Stomach (tissue), 9 donors: Measurements from ENCODE around the gene DHRS1. TPM values are rescaled to one million over a fixed set of nuclear protein-coding genes. Genes with fewer than 3 reads are reported as not detected.

ENCODE experiments used
- DNase-seq, 2 donors: peaks; one replicate each; pipeline versions ENCODE4 v3.0.0 to v3.0.0-alpha.2; 2013 to 2019
- H3K27ac ChIP-seq, 5 donors: fragments of 200-600 bp in 4 of 5; sonication (generic) in 4 of 5; one replicate each; pipeline ENCODE4 v1.5.1; 2013 to 2019; ENCODE audit warnings: mild to moderate bottlenecking in 1 of 5, moderate library complexity in 1 of 5
- H3K27me3 ChIP-seq, 3 donors: fragments of 200-600 bp; sonication (generic); one replicate each; pipeline ENCODE4 v1.5.1; 2017 to 2019; ENCODE audit warnings: mixed run types in 1 of 3
- H3K36me3 ChIP-seq, 4 donors: fragments of 200-600 bp; sonication (generic); 1 replicate in 3 of 4; 2 replicates in 1 of 4; pipeline ENCODE4 v1.5.1; 2016 to 2019
- H3K4me1 ChIP-seq, 4 donors: fragments of 200-600 bp; sonication (generic); one replicate each; pipeline ENCODE4 v1.5.1; 2016 to 2019
- H3K4me3 ChIP-seq, 4 donors: fragments of 200-600 bp; sonication (generic) in 3 of 4; one replicate each; pipeline ENCODE4 v1.5.1; 2016 to 2019; ENCODE audit warnings: mild to moderate bottlenecking in 1 of 4
- H3K9me3 ChIP-seq, 4 donors: fragments of 200-600 bp; sonication (generic); one replicate each; pipeline ENCODE4 v1.5.1; 2016 to 2019
- EP300 ChIP-seq: sonication (generic); formaldehyde crosslinking; IDR thresholded peaks from one replicate; pipeline ENCODE4 v1.6.1; 2017; ENCODE audit warnings: antibody characterized with exemption
- POLR2A ChIP-seq, 4 donors: fragments of 450-650 bp; IDR thresholded peaks; one replicate each; pipeline ENCODE4 v1.6.1; 2016; ENCODE audit warnings: antibody characterized with exemption in 4 of 4, control low read depth in 2 of 4, mild to moderate bottlenecking in 1 of 4, moderate library complexity in 1 of 4
- POLR2AphosphoS5 ChIP-seq, 3 donors: sonication (generic); formaldehyde crosslinking; IDR thresholded peaks; one replicate each; pipeline ENCODE4 v1.6.1; 2016; ENCODE audit warnings: antibody characterized with exemption in 3 of 3
- WGBS, 5 donors: extraction: QIAGEN DNeasy Blood & Tissue Kit in 3 of 5; methylation state at CpG; one replicate each; pipeline versions ENCODE4 v1.1.5 to v1.1.7; 2013 to 2018; 5-methylcytosine and 5-hydroxymethylcytosine counted together
- intact Hi-C: fragments of 100-400 bp; cut with DNase I; formaldehyde crosslinking; loops from one replicate; pipeline ENCODE4 v1.15.1; 2023; ENCODE audit warnings: low total_unique reads
- polyA plus RNA-seq, 3 donors: library from polyadenylated mRNA; stranded (reverse); fragments of 200-250 nt; gene quantifications; one replicate each; pipeline ENCODE4 v1.2.3, GENCODE V29; 2013
- total RNA-seq, 5 donors: library from RNA; depleted of rRNA; stranded (reverse); fragments of >200 nt; gene quantifications; one replicate each; pipeline versions ENCODE4 v1.1.0 to v1.2.3, GENCODE V29; 2014 to 2016
- TF ChIP-seq, protein P1 (sequence below), 7 experiments: fragments of 450-650 bp in 4 of 7; fragments of 200-600 bp in 3 of 7; sonication (generic) in 3 of 7; IDR thresholded peaks; one replicate each; pipeline ENCODE4 v1.5.1; 2016 to 2019; ENCODE audit warnings: antibody characterized with exemption in 7 of 7, control low read depth in 2 of 7, mild to moderate bottlenecking in 1 of 7
- donor health status: healthy with polysubstance abuse.
- donor health status: Bipolar disorder and iron deficiency.
- donor health status: healthy.

Gene DHRS1
- total and polyA plus RNA-seq, 8 donors = 5.3 to 71.9 (median 25.1) TPM

- Histone ChIP-seq H3K36me3 (peaks cover 26 to 79% (median 65%) of the 10 kb centered on the region in 4 donors), H3K4me3 (no peak overlapping the region), H3K27ac (no peak overlapping the region), H3K9me3 (no peaks in the 10 kb centered on the region), H3K27me3 (no peaks in the 10 kb centered on the region), H3K4me1 (peaks cover 0 to 11% (median 9%) of the 10 kb centered on the region in 4 donors)
- 92 to 96% (median 94%) methylated on average over 10 to 11 of the region's 11 CpGs for WGBS, 5 donors
- no peak for TF ChIP-seq POLR2AphosphoS5 (IDR thresholded peaks at IDR 0.05)
- no peak for TF ChIP-seq POLR2A (IDR thresholded peaks at IDR 0.05)
- TF ChIP-seq, protein P1, sequence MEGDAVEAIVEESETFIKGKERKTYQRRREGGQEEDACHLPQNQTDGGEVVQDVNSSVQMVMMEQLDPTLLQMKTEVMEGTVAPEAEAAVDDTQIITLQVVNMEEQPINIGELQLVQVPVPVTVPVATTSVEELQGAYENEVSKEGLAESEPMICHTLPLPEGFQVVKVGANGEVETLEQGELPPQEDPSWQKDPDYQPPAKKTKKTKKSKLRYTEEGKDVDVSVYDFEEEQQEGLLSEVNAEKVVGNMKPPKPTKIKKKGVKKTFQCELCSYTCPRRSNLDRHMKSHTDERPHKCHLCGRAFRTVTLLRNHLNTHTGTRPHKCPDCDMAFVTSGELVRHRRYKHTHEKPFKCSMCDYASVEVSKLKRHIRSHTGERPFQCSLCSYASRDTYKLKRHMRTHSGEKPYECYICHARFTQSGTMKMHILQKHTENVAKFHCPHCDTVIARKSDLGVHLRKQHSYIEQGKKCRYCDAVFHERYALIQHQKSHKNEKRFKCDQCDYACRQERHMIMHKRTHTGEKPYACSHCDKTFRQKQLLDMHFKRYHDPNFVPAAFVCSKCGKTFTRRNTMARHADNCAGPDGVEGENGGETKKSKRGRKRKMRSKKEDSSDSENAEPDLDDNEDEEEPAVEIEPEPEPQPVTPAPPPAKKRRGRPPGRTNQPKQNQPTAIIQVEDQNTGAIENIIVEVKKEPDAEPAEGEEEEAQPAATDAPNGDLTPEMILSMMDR (IDR thresholded peaks at IDR 0.05) = no peak
- no peak for TF ChIP-seq EP300
- DNase-seq = no peak
- intact Hi-C loops = loop anchor here (10.0 kb wide), 1 partner anchor 47 kb away; the partner anchor contains the start of gene TINF2
These were observed 7.3 kb downstream of the DHRS1 start for GRCh38 chr14:24292118-24292807.

GRCh38 chr14:24291446-24292117 is 8.0 kb downstream of the DHRS1 start:
- WGBS, 5 donors = 85 to 93% (median 90%) methylated on average over 3 of the region's 3 CpGs
- intact Hi-C loops = loop anchor here (10.0 kb wide), 1 partner anchor 47 kb away; the partner anchor contains the start of gene TINF2
- Histone ChIP-seq H3K4me1 (peaks cover 0 to 4% (median 2%) of the 10 kb centered on the region in 4 donors), H3K4me3 (no peak overlapping the region), H3K9me3 (no peaks in the 10 kb centered on the region), H3K27me3 (no peaks in the 10 kb centered on the region), H3K27ac (no peak overlapping the region), H3K36me3 (peaks cover 26 to 79% (median 65%) of the 10 kb centered on the region in 4 donors)
- TF ChIP-seq POLR2A (IDR thresholded peaks at IDR 0.05) = no peak
- TF ChIP-seq EP300 = no peak
- TF ChIP-seq, protein P1 (IDR thresholded peaks at IDR 0.05) = no peak
- no peak for TF ChIP-seq POLR2AphosphoS5 (IDR thresholded peaks at IDR 0.05)
- DNase-seq = no peak

DNA sequence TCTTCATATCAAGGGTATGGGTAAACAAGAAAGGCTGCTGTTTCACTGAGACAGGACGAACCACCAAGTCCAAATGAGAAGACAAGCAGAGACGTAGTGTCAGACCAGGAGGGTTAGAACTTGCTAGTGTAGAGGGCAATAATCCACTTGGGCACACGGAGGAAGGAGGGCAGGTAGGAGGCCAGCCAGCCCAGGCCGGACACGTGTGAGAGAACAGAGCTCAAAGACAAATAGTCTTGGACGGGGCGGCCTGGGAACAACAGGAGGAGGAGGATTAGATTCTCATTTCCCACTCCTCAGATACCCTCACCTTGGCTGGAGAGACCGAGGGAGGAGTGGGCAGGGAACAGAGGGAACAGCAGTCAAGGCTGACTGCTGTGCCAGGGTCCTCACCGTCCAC is 8.8 kb downstream of the DHRS1 start:
- H3K4me1 ChIP-seq = no peaks in the 10 kb centered on the region

More for the DNA sequence above, 8.8 kb downstream of the DHRS1 start:
- Histone ChIP-seq H3K36me3 (peaks cover 18 to 71% (median 58%) of the 10 kb centered on the region in 4 donors), H3K27me3 (no peaks in the 10 kb centered on the region), H3K4me3 (no peak overlapping the region), H3K27ac (no peak overlapping the region), H3K9me3 (no peaks in the 10 kb centered on the region)
- intact Hi-C loops = loop anchor here (10.0 kb wide), 1 partner anchor 46 kb away; the partner anchor contains the start of gene TINF2
- no peak for DNase-seq
- 80 to 91% (median 85%) methylated on average over 9 of the region's 9 CpGs for WGBS, 5 donors
- no peak for TF ChIP-seq POLR2AphosphoS5 (IDR thresholded peaks at IDR 0.05)
- no peak for TF ChIP-seq EP300
- TF ChIP-seq POLR2A (IDR thresholded peaks at IDR 0.05) = no peak
- TF ChIP-seq, protein P1 (IDR thresholded peaks at IDR 0.05) = no peak
